Cortex of kidney (tissue), 1 donor: Measurements from ENCODE around the gene DMXL2.
"Not testable (repeated sequence)": the region's sequence is repeated elsewhere in the genome, so short reads cannot be mapped to it uniquely, and the experiment has no call there.

Experiments used
- DNase-seq: peaks from one replicate; lab custom pipeline; 2025; lab: John Stamatoyannopoulos, UW

Gene DMXL2

GRCh38 chr15:51576911-51577500, 45.6 kb downstream of the DMXL2 start:
- no peak for DNase-seq

- DNase-seq: no peak
Measured at GRCh38 chr15:51576286-51576850, 46.2 kb downstream of the DMXL2 start.

- DNase-seq: no peak
Measured at GRCh38 chr15:51575775-51576174, 46.8 kb downstream of the DMXL2 start.

GRCh38 chr15:51573352-51573751, 49.2 kb downstream of the DMXL2 start:
- not testable (repeated sequence) for DNase-seq

GRCh38 chr15:51568939-51569784, 53.4 kb downstream of the DMXL2 start:
- DNase-seq: not testable (repeated sequence)

- no peak for DNase-seq
Measured at GRCh38 chr15:51561271-51561670, 61.3 kb downstream of the DMXL2 start.

- no peak for DNase-seq
Measured at GRCh38 chr15:51558876-51559275, 63.7 kb downstream of the DMXL2 start.

- DNase-seq: no peak
Measured at GRCh38 chr15:51558411-51558810, 64.2 kb downstream of the DMXL2 start.

- DNase-seq: no peak
Measured at GRCh38 chr15:51550841-51551240, 71.7 kb downstream of the DMXL2 start.

- DNase-seq: no peak
Measured at GRCh38 chr15:51547656-51548055, 74.9 kb downstream of the DMXL2 start.

- DNase-seq: no peak
Measured at GRCh38 chr15:51536965-51537574, 85.5 kb downstream of the DMXL2 start.

GRCh38 chr15:51533672-51534398, 88.7 kb downstream of the DMXL2 start:
- DNase-seq: no peak

GRCh38 chr15:51526955-51527354, 95.6 kb downstream of the DMXL2 start:
- DNase-seq: no peak

- DNase-seq: no peak
Measured at GRCh38 chr15:51524376-51524775, 98.2 kb downstream of the DMXL2 start.

- DNase-seq: no peak
Measured at GRCh38 chr15:51516291-51516690, 106.3 kb downstream of the DMXL2 start.

- no peak for DNase-seq
Measured at GRCh38 chr15:51505251-51505650, 117.3 kb downstream of the DMXL2 start.

- no peak for DNase-seq
Measured at GRCh38 chr15:51503003-51503402, 119.6 kb downstream of the DMXL2 start.

- DNase-seq: no peak
Measured at GRCh38 chr15:51499379-51499976, 123.1 kb downstream of the DMXL2 start.

GRCh38 chr15:51497806-51498205, 124.8 kb downstream of the DMXL2 start:
- no peak for DNase-seq

- DNase-seq: no peak
Measured at GRCh38 chr15:51496246-51496645, 126.3 kb downstream of the DMXL2 start.

GRCh38 chr15:51494411-51495314, 127.9 kb downstream of the DMXL2 start:
- no peak for DNase-seq
